ENCODE data around the gene HACD1.

The HACD1 gene

GRCh38 chr10:17655009-17655408, 37.8 kb upstream of the HACD1 start:
- Histone ChIP-seq H3K9ac (ENCODE audit: low read length in 5 of 5) (no peak overlapping the region), H3K4me1 (ENCODE audit: control insufficient read depth in 5 of 5, insufficient read depth in 5 of 5, low read length in 5 of 5) (peaks cover 0 to 24% (median 4%) of the 10 kb centered on the region in 5 donors), H3K27me3 (ENCODE audit: control insufficient read depth in 5 of 5, insufficient read depth in 4 of 5, low read length in 5 of 5) (no peaks in the 10 kb centered on the region), H3K27ac (ENCODE audit: low read depth, low read length) (no peak overlapping the region), H3K36me3 (ENCODE audit: control insufficient read depth in 5 of 5, insufficient read depth in 5 of 5, low read length in 5 of 5) (peaks cover 0 to 10% (median 0%) of the 10 kb centered on the region in 5 donors), H3K9me3 (ENCODE audit: control insufficient read depth in 5 of 5, low read length in 5 of 5) (peaks cover 0 to 4% (median 0%) of the 10 kb centered on the region in 5 donors), H3K4me3 (ENCODE audit: low read depth in 1 of 5, low read length in 5 of 5) (no peak overlapping the region)

- Histone ChIP-seq H3K4me1 (ENCODE audit: control insufficient read depth in 5 of 5, insufficient read depth in 5 of 5, low read length in 5 of 5) (peaks cover 0 to 31% (median 7%) of the 10 kb centered on the region in 5 donors), H3K9ac (ENCODE audit: low read length in 5 of 5) (no peak overlapping the region), H3K9me3 (ENCODE audit: control insufficient read depth in 5 of 5, low read length in 5 of 5) (no peaks in the 10 kb centered on the region), H3K27ac (ENCODE audit: low read depth, low read length) (no peak overlapping the region), H3K4me3 (ENCODE audit: low read depth in 1 of 5, low read length in 5 of 5) (no peak overlapping the region), H3K36me3 (ENCODE audit: control insufficient read depth in 5 of 5, insufficient read depth in 5 of 5, low read length in 5 of 5) (peaks cover 0 to 12% (median 0%) of the 10 kb centered on the region in 5 donors), H3K27me3 (ENCODE audit: control insufficient read depth in 5 of 5, insufficient read depth in 4 of 5, low read length in 5 of 5) (no peaks in the 10 kb centered on the region)
These were observed 35.4 kb upstream of the HACD1 start for GRCh38 chr10:17652585-17652984.

- no peak overlapping the region for H3K27ac ChIP-seq (ENCODE audit: low read depth, low read length)
- H3K4me1 ChIP-seq (ENCODE audit: control insufficient read depth in 5 of 5, insufficient read depth in 5 of 5, low read length in 5 of 5) = peaks cover 0 to 34% (median 10%) of the 10 kb centered on the region in 5 donors
- H3K9me3 ChIP-seq (ENCODE audit: control insufficient read depth in 5 of 5, low read length in 5 of 5) = no peaks in the 10 kb centered on the region
- H3K27me3 ChIP-seq (ENCODE audit: control insufficient read depth in 5 of 5, insufficient read depth in 4 of 5, low read length in 5 of 5) = no peaks in the 10 kb centered on the region
- peaks cover 0 to 12% (median 0%) of the 10 kb centered on the region in 5 donors for H3K36me3 ChIP-seq (ENCODE audit: control insufficient read depth in 5 of 5, insufficient read depth in 5 of 5, low read length in 5 of 5)
- peak overlapping the region in 1 of 5 donors; percentile 27 for H3K9ac ChIP-seq (ENCODE audit: low read length in 5 of 5)
- no peak overlapping the region for H3K4me3 ChIP-seq (ENCODE audit: low read depth in 1 of 5, low read length in 5 of 5)
These were observed 34.7 kb upstream of the HACD1 start for GRCh38 chr10:17651896-17652295.

- Histone ChIP-seq H3K9me3 (ENCODE audit: control insufficient read depth in 5 of 5, low read length in 5 of 5) (no peaks in the 10 kb centered on the region), H3K4me1 (ENCODE audit: control insufficient read depth in 5 of 5, insufficient read depth in 5 of 5, low read length in 5 of 5) (peaks cover 2 to 41% (median 20%) of the 10 kb centered on the region in 5 donors), H3K4me3 (ENCODE audit: low read depth in 1 of 5, low read length in 5 of 5) (no peak overlapping the region), H3K27me3 (ENCODE audit: control insufficient read depth in 5 of 5, insufficient read depth in 4 of 5, low read length in 5 of 5) (no peaks in the 10 kb centered on the region), H3K27ac (ENCODE audit: low read depth, low read length) (peak overlapping the region; percentile 9), H3K9ac (ENCODE audit: low read length in 5 of 5) (no peak overlapping the region), H3K36me3 (ENCODE audit: control insufficient read depth in 5 of 5, insufficient read depth in 5 of 5, low read length in 5 of 5) (peaks cover 0 to 12% (median 0%) of the 10 kb centered on the region in 5 donors)
These were observed 33.2 kb upstream of the HACD1 start for GRCh38 chr10:17650416-17650815.

- Histone ChIP-seq H3K36me3 (ENCODE audit: control insufficient read depth in 5 of 5, insufficient read depth in 5 of 5, low read length in 5 of 5) (peaks cover 0 to 12% (median 0%) of the 10 kb centered on the region in 5 donors), H3K4me3 (ENCODE audit: low read depth in 1 of 5, low read length in 5 of 5) (no peak overlapping the region), H3K9me3 (ENCODE audit: control insufficient read depth in 5 of 5, low read length in 5 of 5) (no peaks in the 10 kb centered on the region), H3K9ac (ENCODE audit: low read length in 5 of 5) (no peak overlapping the region), H3K4me1 (ENCODE audit: control insufficient read depth in 5 of 5, insufficient read depth in 5 of 5, low read length in 5 of 5) (peaks cover 2 to 44% (median 24%) of the 10 kb centered on the region in 5 donors), H3K27ac (ENCODE audit: low read depth, low read length) (peak overlapping the region; percentile 9), H3K27me3 (ENCODE audit: control insufficient read depth in 5 of 5, insufficient read depth in 4 of 5, low read length in 5 of 5) (no peaks in the 10 kb centered on the region)
These were observed 32.7 kb upstream of the HACD1 start for GRCh38 chr10:17649836-17650235.

- Histone ChIP-seq H3K9me3 (ENCODE audit: control insufficient read depth in 5 of 5, low read length in 5 of 5) (no peaks in the 10 kb centered on the region), H3K36me3 (ENCODE audit: control insufficient read depth in 5 of 5, insufficient read depth in 5 of 5, low read length in 5 of 5) (peaks cover 0 to 12% (median 0%) of the 10 kb centered on the region in 5 donors), H3K27me3 (ENCODE audit: control insufficient read depth in 5 of 5, insufficient read depth in 4 of 5, low read length in 5 of 5) (no peaks in the 10 kb centered on the region), H3K4me3 (ENCODE audit: low read depth in 1 of 5, low read length in 5 of 5) (no peak overlapping the region), H3K4me1 (ENCODE audit: control insufficient read depth in 5 of 5, insufficient read depth in 5 of 5, low read length in 5 of 5) (peaks cover 2 to 50% (median 31%) of the 10 kb centered on the region in 5 donors), H3K27ac (ENCODE audit: low read depth, low read length) (no peak overlapping the region), H3K9ac (ENCODE audit: low read length in 5 of 5) (no peak overlapping the region)
These were observed 31.9 kb upstream of the HACD1 start for GRCh38 chr10:17649052-17649451.

GRCh38 chr10:17648243-17649035, 31.3 kb upstream of the HACD1 start:
- Histone ChIP-seq H3K9ac (ENCODE audit: low read length in 5 of 5) (no peak overlapping the region), H3K27me3 (ENCODE audit: control insufficient read depth in 5 of 5, insufficient read depth in 4 of 5, low read length in 5 of 5) (no peaks in the 10 kb centered on the region), H3K36me3 (ENCODE audit: control insufficient read depth in 5 of 5, insufficient read depth in 5 of 5, low read length in 5 of 5) (peaks cover 0 to 8% (median 0%) of the 10 kb centered on the region in 5 donors), H3K27ac (ENCODE audit: low read depth, low read length) (no peak overlapping the region), H3K4me1 (ENCODE audit: control insufficient read depth in 5 of 5, insufficient read depth in 5 of 5, low read length in 5 of 5) (peaks cover 2 to 50% (median 31%) of the 10 kb centered on the region in 5 donors), H3K9me3 (ENCODE audit: control insufficient read depth in 5 of 5, low read length in 5 of 5) (no peaks in the 10 kb centered on the region), H3K4me3 (ENCODE audit: low read depth in 1 of 5, low read length in 5 of 5) (no peak overlapping the region)

- Histone ChIP-seq H3K27ac (ENCODE audit: low read depth, low read length) (no peak overlapping the region), H3K4me3 (ENCODE audit: low read depth in 1 of 5, low read length in 5 of 5) (no peak overlapping the region), H3K27me3 (ENCODE audit: control insufficient read depth in 5 of 5, insufficient read depth in 4 of 5, low read length in 5 of 5) (no peaks in the 10 kb centered on the region), H3K9me3 (ENCODE audit: control insufficient read depth in 5 of 5, low read length in 5 of 5) (no peaks in the 10 kb centered on the region), H3K9ac (ENCODE audit: low read length in 5 of 5) (peak overlapping the region in 1 of 5 donors; percentile 17), H3K36me3 (ENCODE audit: control insufficient read depth in 5 of 5, insufficient read depth in 5 of 5, low read length in 5 of 5) (peaks cover 0 to 8% (median 0%) of the 10 kb centered on the region in 5 donors), H3K4me1 (ENCODE audit: control insufficient read depth in 5 of 5, insufficient read depth in 5 of 5, low read length in 5 of 5) (peaks cover 2 to 56% (median 40%) of the 10 kb centered on the region in 5 donors)
These were observed 30.2 kb upstream of the HACD1 start for GRCh38 chr10:17647326-17647725.

GRCh38 chr10:17645621-17646345, 28.6 kb upstream of the HACD1 start:
- H3K4me1 ChIP-seq (ENCODE audit: control insufficient read depth in 5 of 5, insufficient read depth in 5 of 5, low read length in 5 of 5) = peaks cover 2 to 51% (median 40%) of the 10 kb centered on the region in 5 donors
- peaks cover 0 to 5% (median 0%) of the 10 kb centered on the region in 5 donors for H3K36me3 ChIP-seq (ENCODE audit: control insufficient read depth in 5 of 5, insufficient read depth in 5 of 5, low read length in 5 of 5)
- no peaks in the 10 kb centered on the region for H3K27me3 ChIP-seq (ENCODE audit: control insufficient read depth in 5 of 5, insufficient read depth in 4 of 5, low read length in 5 of 5)
- H3K27ac ChIP-seq (ENCODE audit: low read depth, low read length) = no peak overlapping the region
- peaks cover 0 to 1% (median 0%) of the 10 kb centered on the region in 5 donors for H3K9me3 ChIP-seq (ENCODE audit: control insufficient read depth in 5 of 5, low read length in 5 of 5)
- H3K9ac ChIP-seq (ENCODE audit: low read length in 5 of 5) = peak overlapping the region in 3 of 5 donors; percentile 26 to 98 (median 89)
- peak overlapping the region in 3 of 5 donors; percentile 29 to 99 (median 84) for H3K4me3 ChIP-seq (ENCODE audit: low read depth in 1 of 5, low read length in 5 of 5)

All from subcutaneous abdominal adipose tissue (tissue), 5 donors.